Measurements from ENCODE around the gene ELN.

ELN gene

DNA sequence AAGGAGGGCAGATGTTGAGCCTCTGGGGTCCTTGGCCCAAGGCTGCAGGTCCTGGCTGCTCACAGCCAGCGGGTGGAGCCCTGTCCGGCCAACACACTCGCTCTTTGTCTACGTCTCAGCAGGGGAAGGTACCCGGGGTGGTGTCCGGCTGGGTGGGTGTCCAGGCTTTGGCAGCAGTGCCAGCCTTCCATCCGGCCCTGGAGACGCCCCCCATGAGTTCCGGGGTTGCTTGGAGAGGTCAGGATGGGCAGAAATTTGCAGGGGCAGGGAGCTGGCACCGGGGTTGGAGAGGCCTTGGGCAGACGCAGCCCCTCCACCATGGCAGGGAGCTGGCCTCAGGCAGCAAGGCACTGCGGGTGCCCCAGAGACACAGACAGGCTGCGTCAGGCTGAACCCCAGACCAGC, 42.2 kb upstream of the ELN start:
- TF ChIP-seq, protein P1, sequence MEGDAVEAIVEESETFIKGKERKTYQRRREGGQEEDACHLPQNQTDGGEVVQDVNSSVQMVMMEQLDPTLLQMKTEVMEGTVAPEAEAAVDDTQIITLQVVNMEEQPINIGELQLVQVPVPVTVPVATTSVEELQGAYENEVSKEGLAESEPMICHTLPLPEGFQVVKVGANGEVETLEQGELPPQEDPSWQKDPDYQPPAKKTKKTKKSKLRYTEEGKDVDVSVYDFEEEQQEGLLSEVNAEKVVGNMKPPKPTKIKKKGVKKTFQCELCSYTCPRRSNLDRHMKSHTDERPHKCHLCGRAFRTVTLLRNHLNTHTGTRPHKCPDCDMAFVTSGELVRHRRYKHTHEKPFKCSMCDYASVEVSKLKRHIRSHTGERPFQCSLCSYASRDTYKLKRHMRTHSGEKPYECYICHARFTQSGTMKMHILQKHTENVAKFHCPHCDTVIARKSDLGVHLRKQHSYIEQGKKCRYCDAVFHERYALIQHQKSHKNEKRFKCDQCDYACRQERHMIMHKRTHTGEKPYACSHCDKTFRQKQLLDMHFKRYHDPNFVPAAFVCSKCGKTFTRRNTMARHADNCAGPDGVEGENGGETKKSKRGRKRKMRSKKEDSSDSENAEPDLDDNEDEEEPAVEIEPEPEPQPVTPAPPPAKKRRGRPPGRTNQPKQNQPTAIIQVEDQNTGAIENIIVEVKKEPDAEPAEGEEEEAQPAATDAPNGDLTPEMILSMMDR (IDR thresholded peaks at IDR 0.05; ENCODE audit: borderline replicate concordance, insufficient read depth, low read depth, low read length) = no peak
- H3K4me3 ChIP-seq (ENCODE audit: low read depth, low read length) = no peak overlapping the region

DNA sequence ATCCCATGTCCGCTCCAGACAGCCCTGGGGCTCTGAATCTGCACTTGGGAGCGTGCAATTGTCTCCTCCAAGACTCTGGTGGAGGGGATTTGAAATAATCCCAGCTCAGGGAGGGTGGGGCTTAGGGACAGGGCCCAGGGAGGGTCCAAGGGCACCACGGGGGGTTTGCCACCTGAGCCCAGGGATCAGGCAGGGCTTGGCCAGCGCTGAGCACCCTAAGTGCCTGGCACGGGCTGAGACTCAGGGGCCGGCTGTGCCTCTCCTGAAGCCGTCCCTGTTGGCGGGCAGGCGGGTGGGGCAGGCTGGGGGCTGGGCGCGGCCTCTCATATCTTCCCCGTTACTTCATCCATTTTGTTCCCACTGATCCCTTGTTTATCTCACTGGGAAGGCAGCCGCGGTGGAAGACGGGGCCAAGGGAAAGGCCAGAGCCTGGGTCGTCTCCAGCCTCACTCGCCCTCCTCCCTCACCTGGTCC, 41.8 kb upstream of the ELN start:
- TF ChIP-seq, protein P1 (IDR thresholded peaks at IDR 0.05; ENCODE audit: borderline replicate concordance, insufficient read depth, low read depth, low read length) = no peak
- H3K4me3 ChIP-seq (ENCODE audit: low read depth, low read length) = no peak overlapping the region

DNA sequence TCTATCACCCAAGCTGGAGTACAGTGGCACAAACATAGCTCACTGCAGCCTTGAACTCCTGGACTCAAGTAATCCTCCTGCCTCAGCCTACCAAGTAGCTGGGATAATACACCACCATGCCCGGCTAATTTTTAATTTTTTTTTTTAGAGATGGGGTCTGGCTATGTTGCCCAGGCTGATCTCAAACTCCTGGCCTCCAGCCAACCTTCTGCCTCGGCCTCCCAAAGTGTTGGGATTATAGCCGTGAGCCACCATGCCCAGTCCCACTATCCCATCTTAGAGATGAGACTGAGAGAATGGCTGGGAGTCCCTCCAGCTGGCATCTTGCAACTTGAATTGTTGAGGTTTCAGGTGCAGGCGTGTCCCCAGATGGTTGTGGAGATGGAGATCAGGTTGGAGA, 40.7 kb upstream of the ELN start:
- no peak overlapping the region for H3K4me3 ChIP-seq (ENCODE audit: low read depth, low read length)
- TF ChIP-seq, protein P1 (IDR thresholded peaks at IDR 0.05; ENCODE audit: borderline replicate concordance, insufficient read depth, low read depth, low read length) = no peak

DNA sequence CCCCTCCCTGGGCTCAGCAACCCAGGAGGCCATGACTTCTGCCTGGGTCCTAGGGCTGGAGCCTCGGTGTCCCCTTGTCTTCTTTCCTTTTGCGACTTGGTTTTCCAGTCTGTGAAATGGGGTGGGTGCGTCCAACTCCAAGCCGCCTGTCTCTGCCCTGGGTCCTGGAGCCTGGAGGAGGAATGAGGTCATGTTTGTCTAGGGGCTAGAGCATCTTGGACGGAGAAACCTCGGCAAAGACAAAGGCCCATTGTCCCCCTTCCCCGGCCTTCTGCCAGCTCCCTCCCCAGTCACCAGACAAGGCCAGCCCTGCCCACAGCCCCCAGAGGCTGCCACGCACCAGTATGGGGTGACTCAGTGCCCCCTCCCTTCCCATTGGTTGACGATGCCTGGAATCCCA, 39.8 kb upstream of the ELN start:
- H3K4me3 ChIP-seq (ENCODE audit: low read depth, low read length) = no peak overlapping the region
- TF ChIP-seq, protein P1 (IDR thresholded peaks at IDR 0.05; ENCODE audit: borderline replicate concordance, insufficient read depth, low read depth, low read length) = no peak

DNA sequence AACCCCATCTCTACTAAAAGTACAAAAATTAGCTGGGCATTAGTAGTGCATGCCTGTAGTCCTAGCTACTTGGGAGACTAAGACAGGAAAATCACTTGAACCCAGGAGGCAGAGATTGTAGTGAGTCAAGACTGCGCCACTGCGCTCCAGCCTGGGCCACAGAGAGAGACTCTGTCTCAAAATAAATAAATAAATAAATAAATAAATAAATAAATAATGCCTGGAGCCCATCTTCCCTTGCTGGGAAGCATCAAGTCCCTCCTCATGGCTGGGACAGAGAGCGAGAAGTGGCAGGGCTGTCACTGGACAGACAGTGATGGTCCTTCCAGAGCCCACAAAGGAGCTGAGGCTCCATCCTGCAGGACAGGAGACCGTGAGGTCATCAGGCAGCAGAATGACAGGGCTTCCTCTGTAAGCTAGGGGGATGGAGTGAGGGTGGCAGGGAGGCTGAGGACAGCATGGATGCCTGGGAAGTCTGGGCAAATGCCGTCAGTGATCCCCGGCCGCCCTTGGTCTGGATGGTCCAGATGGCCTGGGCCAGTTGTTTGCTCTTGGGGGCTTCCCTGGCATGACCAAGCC, 36.4 kb upstream of the ELN start:
- H3K4me3 ChIP-seq (ENCODE audit: low read depth, low read length) = no peak overlapping the region
- TF ChIP-seq, protein P1 (IDR thresholded peaks at IDR 0.05; ENCODE audit: borderline replicate concordance, insufficient read depth, low read depth, low read length) = no peak

DNA sequence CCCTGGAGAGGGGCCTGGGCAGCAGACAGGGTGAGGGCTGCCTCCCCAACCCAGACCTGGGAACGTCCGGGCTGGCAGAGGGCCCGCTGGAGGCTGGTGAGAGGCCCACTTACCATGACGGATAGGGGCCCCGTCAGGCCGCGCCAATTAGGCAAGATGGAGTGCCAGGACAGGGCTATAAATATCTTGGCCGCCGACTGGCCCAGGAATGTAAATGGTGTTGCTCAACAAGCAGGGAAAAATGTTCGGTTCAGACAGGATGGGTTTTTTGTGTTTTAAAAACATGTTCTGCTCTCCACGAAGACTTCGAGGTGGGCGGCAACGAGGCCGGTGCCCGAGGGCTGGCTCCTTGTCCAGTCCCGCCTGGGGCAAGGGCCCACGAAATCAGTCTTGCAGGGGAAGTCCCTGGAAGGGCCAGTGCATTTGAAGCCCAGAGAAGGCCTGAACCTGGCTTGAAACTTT, 35.8 kb upstream of the ELN start:
- no peak overlapping the region for H3K4me3 ChIP-seq (ENCODE audit: low read depth, low read length)
- TF ChIP-seq, protein P1 (IDR thresholded peaks at IDR 0.05; ENCODE audit: borderline replicate concordance, insufficient read depth, low read depth, low read length) = no peak

DNA sequence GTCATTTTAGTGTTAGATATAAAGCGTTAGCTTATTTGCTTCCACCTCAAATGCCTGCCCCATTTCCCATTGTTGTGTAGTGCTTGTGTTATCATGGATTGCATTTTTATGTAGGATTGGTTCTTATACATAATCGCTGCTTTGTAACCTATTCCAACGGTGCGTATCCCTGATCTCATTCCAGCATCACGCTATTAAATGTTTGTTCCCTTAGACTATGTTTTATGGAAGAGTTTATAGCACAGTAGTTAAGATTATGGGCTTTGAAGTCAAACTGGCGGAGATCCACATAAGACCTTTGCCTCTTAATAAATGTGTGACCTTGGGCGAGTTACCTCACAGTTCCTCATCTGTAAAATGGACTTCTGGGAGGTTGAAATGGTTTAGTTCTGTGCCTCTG, 34.0 kb upstream of the ELN start:
- no peak overlapping the region for H3K4me3 ChIP-seq (ENCODE audit: low read depth, low read length)
- TF ChIP-seq, protein P1 (IDR thresholded peaks at IDR 0.05; ENCODE audit: borderline replicate concordance, insufficient read depth, low read depth, low read length) = no peak
